Breast epithelium (tissue), 4 donors: Measurements from ENCODE around the gene SSR2. TPM values are rescaled to one million over a fixed set of nuclear protein-coding genes. Genes with fewer than 3 reads are reported as not detected.

Source experiments
- DNase-seq, 2 donors: peaks; one replicate each; pipeline ENCODE4 v3.0.0-alpha.2; 2019; ENCODE audit warnings: low spot score in 2 of 2
- H3K27ac ChIP-seq, 2 donors: fragments of 200-600 bp; sonication (generic) in 1 of 2; one replicate each; pipeline ENCODE4 v1.5.1; 2016 to 2019; ENCODE audit warnings: mild to moderate bottlenecking in 1 of 2
- H3K27me3 ChIP-seq, 2 donors: fragments of 200-600 bp; sonication (generic) in 1 of 2; one replicate each; pipeline versions ENCODE4 v1.5.1 to v1.6.0; 2017 to 2019; ENCODE audit warnings: control low read depth in 1 of 2, mild to moderate bottlenecking in 1 of 2
- H3K36me3 ChIP-seq: fragments of 200-600 bp; one replicate; pipeline ENCODE4 v1.5.1; 2019
- H3K4me1 ChIP-seq, 2 donors: fragments of 200-600 bp; sonication (generic); one replicate each; pipeline ENCODE4 v1.5.1; 2016 to 2019; ENCODE audit warnings: control low read depth in 1 of 2
- H3K4me3 ChIP-seq, 3 donors: fragments of 200-600 bp; sonication (generic); 1 replicate in 2 of 3; 2 replicates in 1 of 3; pipeline ENCODE4 v1.5.1; 2016 to 2019; ENCODE audit warnings: mild to moderate bottlenecking in 3 of 3, moderate library complexity in 2 of 3
- H3K9me3 ChIP-seq, 2 donors: fragments of 200-600 bp; sonication (generic) in 1 of 2; one replicate each; pipeline ENCODE4 v1.5.1; 2016 to 2019; ENCODE audit warnings: control low read depth in 1 of 2
- CTCF ChIP-seq, 3 donors: fragments of 450-650 bp; IDR thresholded peaks; one replicate each; pipeline ENCODE4 v1.5.1; 2016 to 2017; ENCODE audit warnings: antibody characterized with exemption in 3 of 3, mild to moderate bottlenecking in 3 of 3, moderate library complexity in 3 of 3
- POLR2A ChIP-seq: fragments of 450-650 bp; IDR thresholded peaks from one replicate; pipeline ENCODE4 v1.6.1; 2016; ENCODE audit warnings: antibody characterized with exemption, mild to moderate bottlenecking, moderate library complexity
- POLR2AphosphoS5 ChIP-seq, 3 donors: sonication (generic); formaldehyde crosslinking; IDR thresholded peaks; one replicate each; pipeline ENCODE4 v1.6.1; 2017; ENCODE audit warnings: antibody characterized with exemption in 3 of 3
- intact Hi-C: fragments of 100-400 bp; cut with DNase I; formaldehyde crosslinking; loops from one replicate; pipeline ENCODE4 v1.15.1; 2023; ENCODE audit warnings: low total_unique reads
- total RNA-seq, 3 donors: library from RNA; depleted of rRNA; stranded (reverse); fragments of >200 nt; gene quantifications; one replicate each; pipeline ENCODE4 v1.1.0, GENCODE V29; 2016

The SSR2 gene
- total RNA-seq, 3 donors from 2014 or later = 305 to 407 (median 370) TPM

GRCh38 chr1:156056326-156056849 lies 35.6 kb upstream of the SSR2 start:
- no peak overlapping the region for H3K4me3 ChIP-seq
- H3K36me3 ChIP-seq = no peaks in the 10 kb centered on the region
- H3K9me3 ChIP-seq = no peaks in the 10 kb centered on the region
- no peak for DNase-seq
- intact Hi-C loops = no loop called here
- H3K4me1 ChIP-seq = no peaks in the 10 kb centered on the region
- H3K27ac ChIP-seq = no peak overlapping the region
- no peak for TF ChIP-seq POLR2A
- no peak for TF ChIP-seq POLR2AphosphoS5 (IDR thresholded peaks at IDR 0.05)
- TF ChIP-seq CTCF (IDR thresholded peaks at IDR 0.05) = no peak
- no peaks in the 10 kb centered on the region for H3K27me3 ChIP-seq

- peak overlapping the region; percentile 79 to 90 (median 83) for H3K4me3 ChIP-seq
- no peaks in the 10 kb centered on the region for H3K9me3 ChIP-seq
- TF ChIP-seq POLR2AphosphoS5 (IDR thresholded peaks at IDR 0.05) (no peak), CTCF (IDR thresholded peaks at IDR 0.05) (no peak), POLR2A (no peak)
- H3K4me1 ChIP-seq = no peaks in the 10 kb centered on the region
- no peak for DNase-seq
- intact Hi-C loops = no loop called here
- no peaks in the 10 kb centered on the region for H3K27me3 ChIP-seq
- peak overlapping the region; percentile 87 to 91 for H3K27ac ChIP-seq
- H3K36me3 ChIP-seq = no peaks in the 10 kb centered on the region
Observed at GRCh38 chr1:156055281-156056048, 34.7 kb upstream of the SSR2 start.

DNA sequence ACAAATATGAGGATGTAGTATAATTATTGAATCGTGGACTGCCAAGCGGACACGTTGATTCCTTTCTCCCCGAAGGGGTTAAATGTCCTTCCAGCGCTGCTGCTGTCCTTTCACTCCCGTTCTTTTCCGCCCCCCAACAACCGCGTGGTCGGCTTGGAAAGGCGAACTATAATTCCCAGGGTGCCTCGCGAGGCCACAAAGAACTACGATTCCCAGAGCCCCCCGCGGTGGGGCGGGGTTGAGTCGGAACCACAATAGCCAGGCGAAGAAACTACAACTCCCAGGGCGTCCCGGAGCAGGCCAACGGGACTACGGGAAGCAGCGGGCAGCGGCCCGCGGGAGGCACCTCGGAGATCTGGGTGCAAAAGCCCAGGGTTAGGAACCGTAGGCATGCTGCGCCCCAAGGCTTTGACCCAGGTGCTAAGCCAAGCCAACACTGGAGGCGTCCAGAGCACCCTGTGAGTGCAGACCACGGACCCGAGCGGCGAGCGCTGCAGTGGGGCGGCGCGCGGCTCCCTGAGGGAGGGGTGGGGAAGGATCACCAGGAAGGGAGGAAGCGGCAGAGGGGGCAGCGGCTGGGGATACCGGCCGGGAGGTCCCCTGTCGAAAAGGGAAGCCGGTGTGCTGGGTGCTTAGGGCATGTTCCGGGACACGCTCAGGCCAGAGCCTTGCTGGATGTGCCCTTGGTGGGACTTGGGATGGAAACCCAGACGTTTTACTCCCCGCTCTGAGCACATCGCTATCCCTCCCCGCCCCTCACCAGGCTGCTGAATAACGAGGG lies 33.9 kb upstream of the SSR2 start, which contains the start of gene LAMTOR2:
Gene LAMTOR2, plus strand, starts transcription at position 283 of the 781 bp plus-strand sequence. Its CDS starts 108 bp downstream, at position 391.
- Histone ChIP-seq H3K4me1 (no peaks in the 10 kb centered on the region), H3K36me3 (no peaks in the 10 kb centered on the region), H3K9me3 (no peaks in the 10 kb centered on the region), H3K27ac (peak within 1 kb of the TSS; percentile 91 to 93), H3K27me3 (no peaks in the 10 kb centered on the region), H3K4me3 (peak within 1 kb of the TSS; percentile 79 to 90 (median 83))
- TF ChIP-seq POLR2A (peak; percentile 14), POLR2AphosphoS5 (IDR thresholded peaks at IDR 0.05) (peak; percentile 76 to 87 (median 80)), CTCF (IDR thresholded peaks at IDR 0.05) (peak in 1 of 3 donors; percentile 17)
- intact Hi-C loops = no loop called here
- peak; percentile 96 for DNase-seq

GRCh38 chr1:156053768-156054499 lies 33.2 kb upstream of the SSR2 start, which contains the start of gene UBQLN4:
TSS of gene UBQLN4 (minus strand) at chr1:156053798. CDS start at chr1:156053701, 97 bp downstream.
- intact Hi-C loops = no loop called here
- H3K9me3 ChIP-seq = no peaks in the 10 kb centered on the region
- TF ChIP-seq POLR2AphosphoS5 (IDR thresholded peaks at IDR 0.05) (peak in 1 of 3 donors; percentile 17), CTCF (IDR thresholded peaks at IDR 0.05) (no peak)
- no peaks in the 10 kb centered on the region for H3K27me3 ChIP-seq
- peak within 1 kb of the TSS; percentile 91 to 93 for H3K27ac ChIP-seq
- peak; percentile 63 to 79 for DNase-seq
- no peaks in the 10 kb centered on the region for H3K36me3 ChIP-seq
- H3K4me3 ChIP-seq = peak within 1 kb of the TSS; percentile 79 to 90 (median 83)
- no peaks in the 10 kb centered on the region for H3K4me1 ChIP-seq
